Esophagus squamous epithelium (tissue), 4 donors: ENCODE data around the gene SGMS1.

ENCODE experiments used
- POLR2A ChIP-seq, 4 donors: fragments of 450-650 bp; IDR thresholded peaks; one replicate each; pipeline ENCODE4 v1.6.1; 2017; ENCODE audit warnings: antibody characterized with exemption in 4 of 4, mild to moderate bottlenecking in 4 of 4, moderate library complexity in 3 of 4
- TF ChIP-seq, protein P1 (sequence below), 6 experiments: fragments of 450-650 bp in 4 of 6; fragments of 200-600 bp in 2 of 6; sonication (generic) in 2 of 6; IDR thresholded peaks; one replicate each; pipeline ENCODE4 v1.5.1; 2016 to 2019; ENCODE audit warnings: antibody characterized with exemption in 6 of 6, mild to moderate bottlenecking in 4 of 6, moderate library complexity in 4 of 6

DNA sequence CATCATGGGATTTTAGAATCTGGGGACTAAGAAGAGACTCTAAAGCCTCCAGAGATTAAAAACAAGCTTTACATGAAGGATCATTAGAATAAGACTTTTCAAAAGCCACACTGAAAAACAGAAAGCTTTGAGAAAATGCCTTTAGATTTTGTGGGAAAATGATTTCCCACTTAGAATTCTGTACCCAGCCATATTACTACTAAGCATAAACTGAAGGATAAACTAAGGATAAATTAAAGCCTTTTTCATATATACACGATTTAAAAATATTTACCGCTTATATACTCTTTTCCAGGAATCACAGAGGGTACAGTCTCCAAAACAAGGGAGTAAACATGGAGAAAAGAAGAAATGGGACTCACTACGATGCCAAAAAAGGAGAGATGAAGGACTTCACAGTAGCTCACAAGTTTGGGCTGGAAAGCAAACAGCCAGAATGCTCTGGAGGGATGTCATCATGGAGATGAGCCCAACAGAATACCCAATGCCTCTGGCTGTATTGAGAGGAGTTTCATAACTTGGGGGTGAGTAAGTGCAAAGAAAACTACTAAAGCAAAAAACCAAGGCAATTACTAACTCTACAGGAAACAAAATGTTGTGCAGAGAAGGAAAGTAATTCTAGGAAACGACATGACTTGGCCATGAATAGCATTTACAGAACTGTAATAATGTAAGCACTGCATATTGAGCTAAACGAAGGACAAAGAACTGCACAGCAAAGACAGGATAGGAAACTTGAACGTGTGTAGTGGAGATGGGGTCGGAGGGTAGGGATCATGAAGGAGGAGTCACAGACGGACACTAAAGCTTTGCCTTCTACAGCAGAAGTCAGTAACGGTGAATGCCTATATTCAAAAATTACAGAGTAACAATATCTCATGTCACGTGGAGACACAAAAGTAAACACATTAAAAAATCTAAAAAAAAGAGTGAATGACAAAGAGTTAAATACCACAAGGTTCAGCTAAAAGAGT lies 311.0 kb downstream of the SGMS1 start:
- TF ChIP-seq, protein P1, sequence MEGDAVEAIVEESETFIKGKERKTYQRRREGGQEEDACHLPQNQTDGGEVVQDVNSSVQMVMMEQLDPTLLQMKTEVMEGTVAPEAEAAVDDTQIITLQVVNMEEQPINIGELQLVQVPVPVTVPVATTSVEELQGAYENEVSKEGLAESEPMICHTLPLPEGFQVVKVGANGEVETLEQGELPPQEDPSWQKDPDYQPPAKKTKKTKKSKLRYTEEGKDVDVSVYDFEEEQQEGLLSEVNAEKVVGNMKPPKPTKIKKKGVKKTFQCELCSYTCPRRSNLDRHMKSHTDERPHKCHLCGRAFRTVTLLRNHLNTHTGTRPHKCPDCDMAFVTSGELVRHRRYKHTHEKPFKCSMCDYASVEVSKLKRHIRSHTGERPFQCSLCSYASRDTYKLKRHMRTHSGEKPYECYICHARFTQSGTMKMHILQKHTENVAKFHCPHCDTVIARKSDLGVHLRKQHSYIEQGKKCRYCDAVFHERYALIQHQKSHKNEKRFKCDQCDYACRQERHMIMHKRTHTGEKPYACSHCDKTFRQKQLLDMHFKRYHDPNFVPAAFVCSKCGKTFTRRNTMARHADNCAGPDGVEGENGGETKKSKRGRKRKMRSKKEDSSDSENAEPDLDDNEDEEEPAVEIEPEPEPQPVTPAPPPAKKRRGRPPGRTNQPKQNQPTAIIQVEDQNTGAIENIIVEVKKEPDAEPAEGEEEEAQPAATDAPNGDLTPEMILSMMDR (IDR thresholded peaks at IDR 0.05): no peak
- TF ChIP-seq POLR2A (IDR thresholded peaks at IDR 0.05): no peak
